Activated naive CD4-positive, alpha-beta T cell treated with Interleukin-2 at 50 U/mL for 16 hours (primary cell): ENCODE results near the gene RTN4RL1.

Source experiments
- DNase-seq: peaks from one replicate; pipeline ENCODE4 v3.0.0-alpha.2; 2020

RTN4RL1 gene

DNA sequence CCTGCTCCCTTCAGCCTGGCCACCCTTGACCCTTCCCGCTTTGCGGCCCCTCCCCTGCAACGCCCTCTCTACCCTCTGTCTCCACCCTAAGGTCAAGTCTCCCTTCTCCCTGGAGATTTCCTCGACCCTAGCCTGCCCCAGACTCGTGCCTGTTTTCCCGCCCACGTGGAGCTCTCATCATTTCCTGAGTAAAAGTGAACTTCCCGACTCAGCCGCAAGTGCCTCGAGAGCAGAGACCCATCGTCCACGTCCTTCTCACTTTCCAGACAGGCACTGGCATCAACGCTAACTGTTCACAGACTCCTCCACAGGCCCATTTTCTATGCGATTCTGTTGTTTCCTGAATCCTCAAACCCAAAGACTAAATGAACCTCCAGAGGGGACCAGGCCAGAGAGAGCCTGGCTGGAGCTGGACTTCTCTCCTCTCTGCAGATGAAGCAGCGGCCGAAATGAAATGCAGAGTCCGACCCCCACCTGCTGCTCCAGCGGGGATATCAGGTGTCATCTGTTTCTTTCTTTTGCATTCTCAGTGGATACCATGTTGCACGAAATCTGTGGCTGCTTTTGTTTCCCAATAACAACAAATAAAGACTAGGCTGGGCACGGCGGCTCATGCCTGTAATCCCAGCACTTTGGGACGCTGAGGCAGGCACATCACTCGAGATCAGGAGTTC lies 52.5 kb downstream of the RTN4RL1 start:
- peak; percentile 4 for DNase-seq

- DNase-seq: no peak
Measured at GRCh38 chr17:1970843-1971384, 54.2 kb downstream of the RTN4RL1 start.

GRCh38 chr17:1969712-1970111 lies 55.4 kb downstream of the RTN4RL1 start:
- no peak for DNase-seq

DNA sequence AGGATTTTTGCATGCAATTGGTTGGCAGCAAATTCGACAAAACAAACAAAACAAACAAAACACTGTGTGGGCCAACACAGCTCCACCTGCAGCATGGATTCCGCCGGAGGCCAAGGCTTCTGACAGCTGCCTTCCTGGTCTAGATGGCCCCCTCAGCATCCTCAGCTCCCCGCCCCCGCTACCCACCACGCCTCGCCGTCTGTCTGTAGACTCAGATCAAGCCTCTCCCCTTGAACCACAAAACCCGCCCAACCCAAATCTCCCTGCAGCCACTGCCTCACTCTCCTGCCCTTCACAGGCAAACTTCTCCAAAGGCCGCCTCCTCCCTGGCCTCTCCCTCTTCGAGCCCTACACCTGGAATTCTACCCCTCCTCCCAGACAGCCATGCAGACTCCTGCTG lies 57.9 kb downstream of the RTN4RL1 start:
- no peak for DNase-seq

DNA sequence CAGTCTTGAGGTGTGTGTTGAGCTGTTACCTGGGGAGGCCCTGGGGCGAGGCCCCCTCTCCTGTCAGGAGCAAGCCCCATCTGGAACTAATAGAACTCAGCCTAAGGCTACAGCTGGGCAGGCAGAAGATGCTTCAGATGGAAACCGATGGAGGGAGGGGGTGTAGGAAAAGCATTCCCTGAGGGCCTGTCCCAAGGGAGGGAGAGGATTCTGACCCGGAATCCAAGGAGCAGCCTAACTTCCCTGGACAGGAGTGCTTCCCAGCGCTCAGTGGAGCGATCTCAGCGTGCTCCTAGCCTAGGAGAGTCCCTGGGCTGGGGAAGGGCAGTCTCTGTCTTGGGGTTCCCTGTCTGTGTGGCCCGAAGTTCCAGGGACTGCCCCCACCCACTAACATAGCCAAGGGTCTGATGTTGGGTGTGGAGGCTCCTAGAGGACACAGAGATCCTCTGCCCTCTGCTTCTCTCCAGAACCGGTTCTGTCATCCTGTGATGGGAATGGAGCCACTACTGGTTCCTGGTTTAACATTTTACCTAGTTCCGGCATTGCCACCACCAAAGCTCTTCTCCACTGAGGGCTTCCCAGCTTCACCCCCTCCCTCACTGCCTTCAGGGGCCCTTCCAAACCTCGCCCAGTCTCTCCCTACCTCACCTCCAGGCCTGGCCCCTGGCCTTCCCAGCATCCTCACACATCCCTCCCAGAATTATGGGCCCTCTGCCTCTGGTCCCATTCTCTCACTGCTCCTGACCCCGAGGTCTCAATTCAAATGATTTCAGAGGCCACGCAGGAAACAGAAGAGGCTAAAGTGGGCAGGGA lies 58.7 kb downstream of the RTN4RL1 start:
- DNase-seq: no peak

GRCh38 chr17:1965556-1966273 lies 59.4 kb downstream of the RTN4RL1 start:
- no peak for DNase-seq

GRCh38 chr17:1963250-1963649 lies 61.9 kb downstream of the RTN4RL1 start:
- no peak for DNase-seq

GRCh38 chr17:1961189-1961588 lies 63.9 kb downstream of the RTN4RL1 start:
- DNase-seq: no peak

DNA sequence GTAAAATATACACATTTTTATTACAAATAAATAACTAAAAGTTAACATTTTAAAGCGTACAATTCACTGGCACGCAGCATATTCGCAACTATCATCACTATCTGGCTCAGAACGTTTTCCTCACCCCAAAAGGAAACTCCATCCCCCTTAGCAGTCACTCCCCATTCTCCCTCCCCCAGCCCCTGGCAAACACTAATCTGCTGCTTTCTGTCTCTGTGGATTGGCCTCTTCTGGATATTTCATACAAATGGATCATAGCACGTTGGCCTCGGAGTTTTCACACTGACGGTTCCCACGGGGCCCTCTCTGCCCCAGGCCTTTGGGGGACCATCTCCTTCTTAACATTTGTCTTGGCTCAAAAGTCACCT lies 64.6 kb downstream of the RTN4RL1 start:
- DNase-seq: no peak

GRCh38 chr17:1959871-1960544 lies 65.1 kb downstream of the RTN4RL1 start:
- DNase-seq: no peak

- no peak for DNase-seq
Measured at GRCh38 chr17:1958134-1958881, 66.8 kb downstream of the RTN4RL1 start.

GRCh38 chr17:1957037-1957436 lies 68.1 kb downstream of the RTN4RL1 start:
- DNase-seq: no peak

- no peak for DNase-seq
Measured at GRCh38 chr17:1956134-1956533, 69.0 kb downstream of the RTN4RL1 start.

- no peak for DNase-seq
Measured at GRCh38 chr17:1953831-1954230, 71.3 kb downstream of the RTN4RL1 start.

- DNase-seq: no peak
Measured at GRCh38 chr17:1951920-1952319, 73.2 kb downstream of the RTN4RL1 start.

- DNase-seq: no peak
Measured at GRCh38 chr17:1949754-1950153, 75.4 kb downstream of the RTN4RL1 start.

GRCh38 chr17:1948517-1948825 lies 76.7 kb downstream of the RTN4RL1 start:
- no peak for DNase-seq

DNA sequence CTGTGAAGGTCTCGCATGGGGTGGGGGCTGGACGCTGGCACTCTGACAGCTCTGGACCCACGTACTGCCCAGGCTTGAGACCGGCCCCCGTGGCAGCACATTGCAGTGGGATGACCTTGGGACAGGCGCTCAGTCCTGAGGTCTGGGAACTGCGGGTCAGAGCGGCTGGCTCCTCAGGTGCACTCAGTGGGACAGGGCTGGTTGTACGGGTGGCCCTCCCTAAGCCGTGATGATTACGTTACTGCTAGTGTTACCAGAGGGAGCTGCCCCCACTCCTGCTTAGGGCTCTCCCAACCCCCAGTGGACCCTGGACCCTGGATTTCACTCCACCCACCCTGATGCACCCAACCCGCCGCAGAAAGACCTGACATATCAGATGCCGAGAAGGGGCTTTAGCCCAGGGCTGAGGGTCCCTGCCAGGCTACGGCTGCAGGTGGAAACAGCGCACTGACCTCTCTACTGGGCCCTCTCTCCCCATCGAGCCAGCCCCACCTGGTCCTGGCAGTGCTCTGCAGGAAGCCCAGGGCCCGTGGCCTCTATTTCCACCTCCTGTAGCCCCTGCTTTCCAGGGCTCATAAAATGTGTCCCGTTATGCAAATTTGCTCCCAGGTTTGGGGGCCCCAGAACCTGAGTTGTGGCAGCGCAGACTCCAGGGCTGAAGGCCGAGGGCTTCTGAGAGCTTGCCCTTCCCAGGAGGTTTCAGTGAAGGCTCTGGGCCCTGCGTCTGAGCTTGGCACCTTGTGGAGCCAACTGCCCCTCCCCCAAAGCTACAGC lies 77.2 kb downstream of the RTN4RL1 start:
- DNase-seq: no peak

DNA sequence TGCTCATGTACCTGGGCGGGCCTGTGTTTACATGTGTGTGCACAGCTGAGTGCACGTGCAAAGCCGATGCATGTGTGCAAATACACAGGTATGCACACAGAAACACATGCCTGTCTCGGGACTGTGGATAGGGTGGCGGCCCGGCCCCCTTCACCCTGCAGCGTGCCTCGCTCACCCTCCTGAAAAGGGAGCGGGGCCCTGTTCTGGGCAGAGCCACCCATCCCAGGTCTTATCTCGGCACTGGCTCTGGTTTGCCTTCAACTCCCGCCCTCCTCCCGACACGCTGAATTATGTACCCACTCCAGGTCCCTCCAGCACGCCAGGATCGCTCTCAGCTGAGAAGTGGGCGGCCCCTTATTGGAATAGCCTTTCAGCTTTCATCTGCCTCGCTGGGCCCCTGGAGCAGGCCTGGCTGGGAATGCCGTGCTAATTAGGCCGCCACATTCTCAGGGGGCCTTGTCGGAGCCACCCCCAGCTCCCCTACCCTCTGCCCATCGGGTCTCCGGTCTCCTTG lies 77.8 kb downstream of the RTN4RL1 start:
- DNase-seq: no peak

GRCh38 chr17:1946021-1946932 lies 78.9 kb downstream of the RTN4RL1 start:
- no peak for DNase-seq
